GM19099 (cell line): Measurements from ENCODE around the gene SLAMF9.

Source experiments
- POLR2A ChIP-seq: IDR thresholded peaks from 3 replicates; pipeline ENCODE4 v1.6.1; 2011; ENCODE audit warnings: low read depth; ENCODE audit not compliant: insufficient read length; ENCODE audit errors: extremely low read depth

SLAMF9 gene

DNA sequence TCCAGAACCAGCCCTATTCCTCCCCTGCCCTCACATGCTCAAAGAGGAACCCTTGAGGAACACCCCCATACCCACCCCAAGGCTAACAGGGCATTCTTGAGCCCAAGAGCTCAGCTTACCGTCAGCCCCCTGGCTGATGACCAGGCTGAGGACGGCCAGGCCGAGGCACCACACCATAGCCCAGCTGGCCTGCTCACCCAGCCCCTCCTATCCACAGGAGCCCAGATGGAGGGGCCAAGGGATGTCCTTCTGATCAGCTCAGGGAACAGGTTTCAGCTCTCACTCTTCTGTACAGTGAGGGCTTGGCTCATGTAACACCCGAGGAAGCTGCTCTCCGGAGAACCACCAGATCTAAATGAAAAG is 10.8 kb downstream of the SLAMF9 start:
- no peak for TF ChIP-seq POLR2A

DNA sequence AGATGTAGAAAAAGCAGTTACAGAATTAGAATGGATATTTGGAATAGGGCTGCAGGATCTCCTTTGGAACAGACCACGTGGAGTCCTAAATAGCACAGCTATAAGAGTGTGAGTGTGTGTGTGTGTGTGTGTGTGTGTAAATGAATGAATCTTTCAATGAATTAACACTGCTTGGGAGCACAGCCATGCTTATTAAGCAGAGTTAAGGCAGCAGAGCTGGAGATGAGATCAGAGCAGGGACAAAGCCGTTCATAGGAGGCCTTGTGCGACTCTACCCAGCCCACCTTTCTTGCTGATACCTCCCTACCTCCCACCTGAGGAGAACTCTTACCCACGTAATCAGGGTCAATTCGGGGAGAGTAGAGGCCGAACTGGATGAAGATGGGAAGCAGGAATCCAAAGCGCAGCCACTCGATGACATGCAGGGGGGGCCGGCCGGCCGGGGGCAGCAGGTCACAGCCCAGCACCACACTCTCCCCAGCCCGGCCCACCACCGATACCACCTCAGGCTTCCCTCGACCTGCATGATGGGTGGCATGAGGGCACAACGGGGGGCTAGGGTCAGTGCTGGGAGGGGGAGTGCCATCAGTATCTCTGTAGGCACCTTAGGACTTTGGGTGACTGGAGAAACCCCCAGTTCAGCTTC is 11.3 kb downstream of the SLAMF9 start:
- no peak for TF ChIP-seq POLR2A

GRCh38 chr1:159941591-159942560 is 12.2 kb downstream of the SLAMF9 start:
- no peak for TF ChIP-seq POLR2A

DNA sequence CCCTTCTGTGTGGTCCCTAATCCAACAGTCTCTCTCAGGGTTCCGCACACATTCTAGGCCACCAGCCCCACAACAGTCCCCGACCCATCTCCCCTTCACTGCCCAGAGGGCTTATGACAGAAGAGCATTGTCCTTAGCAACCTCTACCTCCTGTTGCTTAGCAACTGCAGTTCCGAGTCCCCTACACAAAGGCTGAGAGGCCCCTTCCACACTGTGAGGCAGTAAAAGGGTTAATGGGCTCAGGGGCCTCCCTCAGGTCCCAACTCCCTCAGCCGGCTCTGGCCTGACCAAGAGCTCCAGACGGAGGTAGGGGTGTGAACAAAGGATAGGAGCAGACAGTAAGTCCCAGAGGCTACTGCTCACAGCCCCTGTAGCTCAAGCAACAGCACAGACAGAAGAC is 12.9 kb downstream of the SLAMF9 start:
- no peak for TF ChIP-seq POLR2A

DNA sequence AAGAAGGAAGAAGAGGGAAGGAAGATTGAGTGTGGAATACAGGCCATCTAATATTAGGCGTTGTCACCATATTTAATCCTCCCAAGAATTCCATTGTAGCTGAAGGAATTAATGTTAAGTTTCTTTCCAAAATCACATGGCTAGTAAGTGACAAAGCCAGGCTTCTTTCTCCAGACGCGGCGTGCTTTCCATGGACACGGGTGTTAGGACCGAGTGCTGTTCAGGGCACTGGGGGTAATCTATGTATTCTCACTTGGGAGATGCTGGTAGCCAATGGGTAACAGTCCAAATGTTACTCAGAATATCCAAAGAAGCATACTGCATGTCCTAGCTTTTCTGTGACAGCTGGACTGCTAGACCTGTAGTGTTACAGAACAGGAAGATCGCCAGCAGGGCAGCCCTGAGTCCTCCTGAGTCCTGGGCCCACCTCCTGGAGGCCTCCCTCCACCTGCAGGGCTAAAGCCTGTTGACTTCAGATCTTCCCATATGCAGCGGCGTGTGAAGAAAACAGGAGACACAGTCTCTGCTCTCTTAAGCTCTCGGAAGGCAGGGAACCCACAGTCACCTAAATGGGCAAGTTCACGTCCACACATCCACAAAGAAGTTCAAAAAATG is 13.9 kb downstream of the SLAMF9 start:
- TF ChIP-seq POLR2A, result no peak

DNA sequence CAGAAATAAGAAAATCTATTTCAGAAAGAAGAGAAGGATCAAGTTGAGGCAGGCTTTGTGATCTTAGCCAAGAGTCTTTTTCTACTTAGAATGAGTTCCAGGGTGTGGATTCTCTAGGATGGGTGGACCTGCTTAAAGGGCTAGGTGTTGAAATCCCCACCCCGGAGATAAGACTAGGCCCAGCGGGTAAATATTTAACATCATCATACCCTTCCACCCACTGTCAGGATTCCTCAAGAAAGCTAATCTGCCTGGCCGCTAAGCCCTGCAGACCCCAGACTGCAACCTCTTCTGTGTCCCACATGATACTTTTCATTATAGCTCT is 14.4 kb downstream of the SLAMF9 start:
- no peak for TF ChIP-seq POLR2A

DNA sequence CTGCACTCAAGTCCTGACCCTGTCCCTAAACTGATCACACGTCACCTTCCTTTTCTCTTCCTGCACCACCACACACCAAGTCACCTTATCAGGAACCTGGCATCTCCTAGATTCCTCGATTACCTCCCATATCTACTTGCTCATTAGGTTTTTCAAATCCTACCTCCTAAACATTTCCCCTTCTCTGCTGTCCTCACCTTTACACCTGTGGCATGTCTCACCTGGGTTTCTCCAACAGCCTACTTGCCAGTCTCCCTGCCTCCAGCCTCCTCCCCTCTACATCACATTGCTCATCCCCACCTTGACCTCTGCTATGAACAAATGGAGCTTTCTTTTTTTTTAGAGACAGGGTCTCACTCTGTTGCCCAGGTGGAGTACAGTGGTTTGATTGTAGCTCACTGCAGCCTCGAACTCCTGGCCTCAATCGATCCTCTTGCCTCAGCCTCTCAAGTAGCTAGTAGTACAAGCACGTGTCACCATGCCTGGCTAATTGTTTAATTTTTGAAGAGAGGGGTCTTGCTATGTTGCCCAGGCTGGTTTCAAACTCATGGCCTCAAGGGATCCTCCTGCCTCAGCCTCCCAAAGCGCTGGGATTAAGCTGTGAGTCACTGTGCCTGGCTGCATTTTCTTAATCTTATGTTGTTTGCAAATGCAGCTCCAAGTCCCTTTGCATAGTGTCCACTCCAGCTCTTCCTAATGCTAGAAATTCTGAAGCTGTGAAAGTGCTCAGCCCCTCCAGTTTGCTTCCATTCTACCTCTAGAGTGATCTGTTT is 14.9 kb downstream of the SLAMF9 start:
- TF ChIP-seq POLR2A, result no peak

GRCh38 chr1:159938211-159938852 is 15.7 kb downstream of the SLAMF9 start:
- TF ChIP-seq POLR2A, result no peak

DNA sequence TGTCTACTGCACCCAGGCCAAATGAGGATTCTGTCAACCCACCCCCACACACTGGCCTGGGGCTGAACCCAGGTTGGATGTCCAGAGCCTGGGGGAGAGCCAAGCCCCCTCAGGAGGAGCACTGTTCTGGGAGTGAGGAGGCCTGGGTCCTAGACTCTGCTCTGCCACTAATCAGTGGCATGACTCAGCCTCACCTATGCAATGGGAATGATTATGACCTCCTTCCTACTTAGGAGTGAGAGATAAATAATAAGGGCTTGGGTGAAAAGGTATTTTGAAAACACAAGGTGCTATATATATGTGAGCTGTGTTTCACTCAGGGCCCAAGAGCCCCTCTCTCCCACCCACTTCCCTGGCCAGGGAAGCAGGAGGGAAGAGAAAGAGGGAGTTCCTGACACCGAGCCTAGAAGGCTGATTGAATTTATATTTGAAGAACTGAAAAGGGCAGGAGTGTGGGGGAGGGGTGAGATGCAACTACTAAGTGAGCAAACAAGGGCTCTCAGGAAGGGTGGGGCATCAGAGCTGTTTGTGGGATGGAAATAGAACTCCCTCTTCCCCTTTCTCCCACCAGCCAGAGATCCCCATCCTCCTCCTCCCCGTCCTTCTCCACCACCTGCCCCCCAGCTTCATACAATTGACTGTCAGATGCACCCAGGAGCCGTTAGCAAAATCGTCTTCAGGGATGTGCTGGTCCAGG is 16.8 kb downstream of the SLAMF9 start:
- no peak for TF ChIP-seq POLR2A

GRCh38 chr1:159936273-159936904 is 17.6 kb downstream of the SLAMF9 start:
- TF ChIP-seq POLR2A, result no peak

- TF ChIP-seq POLR2A, result no peak
Observed at GRCh38 chr1:159935719-159936272, 18.2 kb downstream of the SLAMF9 start.

GRCh38 chr1:159935305-159935704 is 18.7 kb downstream of the SLAMF9 start:
- TF ChIP-seq POLR2A, result no peak
